WTC11 (cell line): ENCODE results near the gene OMD. TPM values are rescaled to one million over a fixed set of nuclear protein-coding genes. Genes with fewer than 3 reads are reported as not detected.

Source experiments
- ATAC-seq: fragments of 200-7000 bp; cut with Tn5 transposase; 2 replicates; pipeline ENCODE4 v1.10.0; 2021; ENCODE audit warnings: mild to moderate bottlenecking, moderate library complexity
- CTCF ChIA-PET: fragments of 300-600 bp; sonication (Branson Sonifier 250); formaldehyde crosslinking; loops from one replicate; lab custom pipeline; 2021; ENCODE audit warnings: antibody characterized with exemption; lab: Charles Lee
- POLR2A ChIA-PET: fragments of 350-600 bp; sonication (Branson Sonifier 250); formaldehyde crosslinking; loops from one replicate; lab custom pipeline; 2021; ENCODE audit warnings: antibody characterized with exemption; lab: Charles Lee
- DNase-seq: peaks from one replicate; pipeline ENCODE4 v3.0.0; 2021; ENCODE audit warnings: low spot score
- H3K27ac Mint-ChIP-seq: 2 replicates; pipeline ENCODE4 v1.8.0; 2021; ENCODE audit warnings: mixed read lengths
- H3K27me3 Mint-ChIP-seq: 2 replicates; pipeline ENCODE4 v1.8.0; 2021; ENCODE audit warnings: low read depth, mild to moderate bottlenecking, moderate library complexity, mixed read lengths
- H3K36me3 Mint-ChIP-seq: 2 replicates; pipeline ENCODE4 v1.8.0; 2021; ENCODE audit warnings: mixed read lengths
- H3K4me1 Mint-ChIP-seq: 2 replicates; pipeline ENCODE4 v1.8.0; 2022; ENCODE audit warnings: mixed read lengths
- H3K4me3 Mint-ChIP-seq: 2 replicates; pipeline ENCODE4 v1.8.0; 2021; ENCODE audit warnings: mild to moderate bottlenecking, moderate library complexity, mixed read lengths
- H3K9me3 Mint-ChIP-seq: 2 replicates; pipeline ENCODE4 v1.8.0; 2021; ENCODE audit warnings: mixed read lengths
- ATF1 ChIP-seq: sonication (generic); formaldehyde crosslinking; IDR thresholded peaks from 2 replicates; pipeline ENCODE4 v1.8.1; 2023; ENCODE audit warnings: mild to moderate bottlenecking, moderate library complexity, missing genetic modification reagents
- CREM ChIP-seq: sonication (generic); formaldehyde crosslinking; IDR thresholded peaks from 2 replicates; pipeline ENCODE4 v1.8.1; 2022; ENCODE audit warnings: mild to moderate bottlenecking, missing genetic modification reagents, moderate library complexity
- ESRRA ChIP-seq: sonication (generic); formaldehyde crosslinking; IDR thresholded peaks from 2 replicates; pipeline ENCODE4 v1.8.1; 2022; ENCODE audit warnings: mild to moderate bottlenecking, missing genetic modification reagents, borderline replicate concordance
- GABPB1 ChIP-seq: sonication (generic); formaldehyde crosslinking; IDR thresholded peaks from 2 replicates; pipeline ENCODE4 v1.8.1; 2023; ENCODE audit warnings: mild to moderate bottlenecking, missing genetic modification reagents
- IRF2 ChIP-seq: sonication (generic); formaldehyde crosslinking; IDR thresholded peaks from 2 replicates; pipeline ENCODE4 v1.8.0; 2022; ENCODE audit warnings: low read depth, missing genetic modification reagents, borderline replicate concordance
- JAZF1 ChIP-seq: fragments of 250-450 bp; sonication (Bioruptor Pico); IDR thresholded peaks from 2 replicates; pipeline ENCODE4 v1.9.0; 2021; ENCODE audit warnings: moderate library complexity, mild to moderate bottlenecking, inconsistent platforms
- KAT7 ChIP-seq: sonication (generic); formaldehyde crosslinking; IDR thresholded peaks from 2 replicates; pipeline ENCODE4 v1.8.1; 2023; ENCODE audit warnings: missing genetic modification reagents, mild to moderate bottlenecking, borderline replicate concordance
- NFATC4 ChIP-seq: fragments of 250-450 bp; sonication (Bioruptor Pico); IDR thresholded peaks from 2 replicates; pipeline ENCODE4 v1.9.0; 2021; ENCODE audit warnings: mild to moderate bottlenecking
- OVOL2 ChIP-seq: fragments of 250-450 bp; sonication (Bioruptor Pico); IDR thresholded peaks from 2 replicates; pipeline ENCODE4 v1.9.0; 2021; ENCODE audit warnings: mild to moderate bottlenecking, borderline replicate concordance
- PRRX2 ChIP-seq: fragments of 250-450 bp; sonication (Bioruptor Pico); IDR thresholded peaks from 2 replicates; pipeline ENCODE4 v1.8.0; 2021; ENCODE audit warnings: mild to moderate bottlenecking
- ZNF263 ChIP-seq: sonication (generic); formaldehyde crosslinking; IDR thresholded peaks from 2 replicates; pipeline ENCODE4 v1.8.1; 2022; ENCODE audit warnings: low read depth, mild to moderate bottlenecking, moderate library complexity, missing genetic modification reagents
- ZNF396 ChIP-seq: fragments of 250-450 bp; sonication (Bioruptor Pico); IDR thresholded peaks from 2 replicates; pipeline ENCODE4 v1.8.0; 2021; ENCODE audit warnings: mild to moderate bottlenecking, moderate library complexity, borderline replicate concordance
- total RNA-seq: library from RNA; stranded (reverse); gene quantifications from 3 replicates; pipeline ENCODE4 v1.2.3, GENCODE V29; 2021
- TF ChIP-seq, protein P1 (sequence below): sonication (generic); formaldehyde crosslinking; IDR thresholded peaks from 2 replicates; pipeline ENCODE4 v1.8.1; 2022; ENCODE audit warnings: mild to moderate bottlenecking, moderate library complexity, missing genetic modification reagents
- TF ChIP-seq, protein P2 (sequence below): sonication (generic); formaldehyde crosslinking; IDR thresholded peaks from 2 replicates; pipeline ENCODE4 v1.8.0; 2023; ENCODE audit warnings: missing genetic modification reagents, mild to moderate bottlenecking, borderline replicate concordance
- TF ChIP-seq, protein P3 (sequence below): fragments of 250-450 bp; sonication (Bioruptor Pico); IDR thresholded peaks from 2 replicates; pipeline ENCODE4 v1.9.0; 2021; ENCODE audit warnings: mild to moderate bottlenecking
- TF ChIP-seq, protein P4 (sequence below): sonication (generic); formaldehyde crosslinking; IDR thresholded peaks from 2 replicates; pipeline ENCODE4 v1.8.0; 2022; ENCODE audit warnings: mild to moderate bottlenecking, missing genetic modification reagents
- TF ChIP-seq, protein P5 (sequence below): sonication (generic); formaldehyde crosslinking; IDR thresholded peaks from 2 replicates; pipeline ENCODE4 v1.8.1; 2022; ENCODE audit warnings: low read depth, mild to moderate bottlenecking, moderate library complexity, missing genetic modification reagents, borderline replicate concordance
- TF ChIP-seq, protein P6 (sequence below): sonication (generic); formaldehyde crosslinking; IDR thresholded peaks from 2 replicates; pipeline ENCODE4 v1.8.0; 2023; ENCODE audit warnings: missing genetic modification reagents
- TF ChIP-seq, protein P7 (sequence below): sonication (generic); formaldehyde crosslinking; IDR thresholded peaks from 2 replicates; pipeline ENCODE4 v1.8.0; 2022; ENCODE audit warnings: mild to moderate bottlenecking, missing genetic modification reagents
- TF ChIP-seq, protein P8 (sequence below): fragments of 250-450 bp; sonication (Bioruptor Pico); IDR thresholded peaks from 2 replicates; pipeline ENCODE4 v1.9.0; 2021; ENCODE audit warnings: mild to moderate bottlenecking

The OMD gene
- total RNA-seq, 1 experiment from 2014 or later = not detected

DNA sequence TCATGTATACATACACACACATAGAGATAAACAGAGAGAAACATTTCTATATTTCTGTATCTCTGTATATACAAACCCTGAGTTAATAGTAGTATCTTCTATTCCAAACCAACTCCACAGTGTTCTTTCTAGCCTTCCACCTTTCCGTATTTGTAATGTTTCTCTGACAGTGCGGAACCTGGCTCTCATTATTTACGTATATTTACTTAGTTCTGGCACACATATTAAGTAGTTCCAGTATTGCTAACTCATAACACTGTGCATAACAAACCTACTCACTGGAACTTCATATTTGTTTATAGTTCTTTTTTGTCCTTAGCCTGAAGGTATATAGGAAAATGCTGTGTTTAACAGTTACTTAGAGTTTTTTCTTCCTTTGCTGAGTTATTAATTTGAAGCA, 26.4 kb downstream of the OMD start (continued):
- TF ChIP-seq, protein P1, sequence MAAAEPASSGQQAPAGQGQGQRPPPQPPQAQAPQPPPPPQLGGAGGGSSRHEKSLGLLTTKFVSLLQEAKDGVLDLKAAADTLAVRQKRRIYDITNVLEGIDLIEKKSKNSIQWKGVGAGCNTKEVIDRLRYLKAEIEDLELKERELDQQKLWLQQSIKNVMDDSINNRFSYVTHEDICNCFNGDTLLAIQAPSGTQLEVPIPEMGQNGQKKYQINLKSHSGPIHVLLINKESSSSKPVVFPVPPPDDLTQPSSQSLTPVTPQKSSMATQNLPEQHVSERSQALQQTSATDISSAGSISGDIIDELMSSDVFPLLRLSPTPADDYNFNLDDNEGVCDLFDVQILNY (CRISPR knock-in tag) = no peak

DNA sequence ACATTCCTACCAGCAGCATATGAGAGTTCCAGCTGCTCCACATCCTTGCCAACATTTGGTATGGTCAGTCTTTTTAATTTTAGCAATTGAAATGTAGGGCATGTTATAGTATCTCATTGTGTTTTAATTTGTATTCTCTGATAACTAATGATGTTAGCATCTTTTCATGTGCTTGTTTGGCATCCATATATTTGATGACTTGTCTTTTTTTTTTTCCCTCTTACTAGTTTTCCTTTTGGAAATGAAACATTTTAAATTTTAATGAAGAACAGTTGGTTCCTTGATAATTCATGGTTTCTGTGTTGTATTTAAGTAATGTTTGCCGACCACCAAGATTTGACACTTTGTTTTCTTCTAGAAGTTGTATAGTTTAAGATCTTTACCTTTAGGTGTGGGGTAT, 28.7 kb downstream of the OMD start:
- no peak for ATAC-seq
- Mint-ChIP-seq H3K36me3 (peaks cover 7% of the 10 kb centered on the region; the same call in 1 of the 2 replicates), H3K27me3 (no peaks in the 10 kb centered on the region)

DNA sequence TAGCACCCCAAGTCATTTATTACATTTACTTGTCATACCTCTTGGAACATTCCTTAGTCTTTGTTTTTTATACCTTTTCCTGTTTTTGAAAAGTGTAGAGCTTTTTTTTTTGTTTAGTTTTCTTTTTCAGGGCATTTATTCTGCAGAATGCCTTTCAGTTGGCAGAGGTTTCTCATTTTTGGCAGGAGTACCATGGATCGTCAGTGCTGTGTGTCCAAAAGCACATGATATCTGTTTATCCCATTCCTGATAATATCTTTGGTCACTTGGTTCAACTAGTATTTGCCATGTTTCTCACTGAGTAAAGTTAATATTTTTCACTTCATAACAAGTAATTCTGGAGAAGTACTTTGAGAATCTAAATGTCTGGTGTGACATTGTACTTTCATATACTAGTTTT, 30.6 kb downstream of the OMD start:
- no peak overlapping the region for H3K27ac Mint-ChIP-seq
- ATAC-seq (no peak), DNase-seq (no peak)
- H3K36me3 Mint-ChIP-seq = peaks cover 7% of the 10 kb centered on the region; the same call in 1 of the 2 replicates
- H3K9me3 Mint-ChIP-seq = peaks cover 17% of the 10 kb centered on the region
- CTCF ChIA-PET = no interaction called here
- POLR2A ChIA-PET = no interaction called here
- no peaks in the 10 kb centered on the region for H3K4me1 Mint-ChIP-seq
- no peak overlapping the region for H3K4me3 Mint-ChIP-seq
- no peaks in the 10 kb centered on the region for H3K27me3 Mint-ChIP-seq
- TF ChIP-seq OVOL2 (CRISPR knock-in tag) (no peak), IRF2 (CRISPR knock-in tag) (no peak), JAZF1 (CRISPR knock-in tag) (no peak), ZNF396 (no peak), ATF1 (CRISPR knock-in tag) (no peak), CREM (CRISPR knock-in tag) (no peak)
- TF ChIP-seq, protein P2, sequence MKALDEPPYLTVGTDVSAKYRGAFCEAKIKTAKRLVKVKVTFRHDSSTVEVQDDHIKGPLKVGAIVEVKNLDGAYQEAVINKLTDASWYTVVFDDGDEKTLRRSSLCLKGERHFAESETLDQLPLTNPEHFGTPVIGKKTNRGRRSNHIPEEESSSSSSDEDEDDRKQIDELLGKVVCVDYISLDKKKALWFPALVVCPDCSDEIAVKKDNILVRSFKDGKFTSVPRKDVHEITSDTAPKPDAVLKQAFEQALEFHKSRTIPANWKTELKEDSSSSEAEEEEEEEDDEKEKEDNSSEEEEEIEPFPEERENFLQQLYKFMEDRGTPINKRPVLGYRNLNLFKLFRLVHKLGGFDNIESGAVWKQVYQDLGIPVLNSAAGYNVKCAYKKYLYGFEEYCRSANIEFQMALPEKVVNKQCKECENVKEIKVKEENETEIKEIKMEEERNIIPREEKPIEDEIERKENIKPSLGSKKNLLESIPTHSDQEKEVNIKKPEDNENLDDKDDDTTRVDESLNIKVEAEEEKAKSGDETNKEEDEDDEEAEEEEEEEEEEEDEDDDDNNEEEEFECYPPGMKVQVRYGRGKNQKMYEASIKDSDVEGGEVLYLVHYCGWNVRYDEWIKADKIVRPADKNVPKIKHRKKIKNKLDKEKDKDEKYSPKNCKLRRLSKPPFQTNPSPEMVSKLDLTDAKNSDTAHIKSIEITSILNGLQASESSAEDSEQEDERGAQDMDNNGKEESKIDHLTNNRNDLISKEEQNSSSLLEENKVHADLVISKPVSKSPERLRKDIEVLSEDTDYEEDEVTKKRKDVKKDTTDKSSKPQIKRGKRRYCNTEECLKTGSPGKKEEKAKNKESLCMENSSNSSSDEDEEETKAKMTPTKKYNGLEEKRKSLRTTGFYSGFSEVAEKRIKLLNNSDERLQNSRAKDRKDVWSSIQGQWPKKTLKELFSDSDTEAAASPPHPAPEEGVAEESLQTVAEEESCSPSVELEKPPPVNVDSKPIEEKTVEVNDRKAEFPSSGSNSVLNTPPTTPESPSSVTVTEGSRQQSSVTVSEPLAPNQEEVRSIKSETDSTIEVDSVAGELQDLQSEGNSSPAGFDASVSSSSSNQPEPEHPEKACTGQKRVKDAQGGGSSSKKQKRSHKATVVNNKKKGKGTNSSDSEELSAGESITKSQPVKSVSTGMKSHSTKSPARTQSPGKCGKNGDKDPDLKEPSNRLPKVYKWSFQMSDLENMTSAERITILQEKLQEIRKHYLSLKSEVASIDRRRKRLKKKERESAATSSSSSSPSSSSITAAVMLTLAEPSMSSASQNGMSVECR (CRISPR knock-in tag) = no peak
- TF ChIP-seq, protein P3, sequence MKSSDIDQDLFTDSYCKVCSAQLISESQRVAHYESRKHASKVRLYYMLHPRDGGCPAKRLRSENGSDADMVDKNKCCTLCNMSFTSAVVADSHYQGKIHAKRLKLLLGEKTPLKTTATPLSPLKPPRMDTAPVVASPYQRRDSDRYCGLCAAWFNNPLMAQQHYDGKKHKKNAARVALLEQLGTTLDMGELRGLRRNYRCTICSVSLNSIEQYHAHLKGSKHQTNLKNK (CRISPR knock-in tag) = no peak
- TF ChIP-seq, protein P4, sequence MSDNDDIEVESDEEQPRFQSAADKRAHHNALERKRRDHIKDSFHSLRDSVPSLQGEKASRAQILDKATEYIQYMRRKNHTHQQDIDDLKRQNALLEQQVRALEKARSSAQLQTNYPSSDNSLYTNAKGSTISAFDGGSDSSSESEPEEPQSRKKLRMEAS (CRISPR knock-in tag) = no peak

More for the DNA sequence above, 28.7 kb downstream of the OMD start:
- Mint-ChIP-seq H3K4me3 (no peak overlapping the region), H3K9me3 (peaks cover 17% of the 10 kb centered on the region), H3K27ac (no peak overlapping the region), H3K4me1 (no peaks in the 10 kb centered on the region)
- CTCF ChIA-PET = no interaction called here
- DNase-seq = no peak
- POLR2A ChIA-PET = no interaction called here
- TF ChIP-seq, protein P5, sequence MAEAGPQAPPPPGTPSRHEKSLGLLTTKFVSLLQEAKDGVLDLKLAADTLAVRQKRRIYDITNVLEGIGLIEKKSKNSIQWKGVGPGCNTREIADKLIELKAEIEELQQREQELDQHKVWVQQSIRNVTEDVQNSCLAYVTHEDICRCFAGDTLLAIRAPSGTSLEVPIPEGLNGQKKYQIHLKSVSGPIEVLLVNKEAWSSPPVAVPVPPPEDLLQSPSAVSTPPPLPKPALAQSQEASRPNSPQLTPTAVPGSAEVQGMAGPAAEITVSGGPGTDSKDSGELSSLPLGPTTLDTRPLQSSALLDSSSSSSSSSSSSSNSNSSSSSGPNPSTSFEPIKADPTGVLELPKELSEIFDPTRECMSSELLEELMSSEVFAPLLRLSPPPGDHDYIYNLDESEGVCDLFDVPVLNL (CRISPR knock-in tag) = no peak
- TF ChIP-seq ESRRA = no peak
- TF ChIP-seq ZNF263 (CRISPR knock-in tag) = no peak
- TF ChIP-seq ATF1 (CRISPR knock-in tag) = no peak
- no peak for TF ChIP-seq NFATC4 (CRISPR knock-in tag)
- no peak for TF ChIP-seq PRRX2
- TF ChIP-seq GABPB1 (CRISPR knock-in tag) = no peak
- TF ChIP-seq, protein P6, sequence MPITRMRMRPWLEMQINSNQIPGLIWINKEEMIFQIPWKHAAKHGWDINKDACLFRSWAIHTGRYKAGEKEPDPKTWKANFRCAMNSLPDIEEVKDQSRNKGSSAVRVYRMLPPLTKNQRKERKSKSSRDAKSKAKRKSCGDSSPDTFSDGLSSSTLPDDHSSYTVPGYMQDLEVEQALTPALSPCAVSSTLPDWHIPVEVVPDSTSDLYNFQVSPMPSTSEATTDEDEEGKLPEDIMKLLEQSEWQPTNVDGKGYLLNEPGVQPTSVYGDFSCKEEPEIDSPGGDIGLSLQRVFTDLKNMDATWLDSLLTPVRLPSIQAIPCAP (CRISPR knock-in tag) = no peak
- TF ChIP-seq, protein P7, sequence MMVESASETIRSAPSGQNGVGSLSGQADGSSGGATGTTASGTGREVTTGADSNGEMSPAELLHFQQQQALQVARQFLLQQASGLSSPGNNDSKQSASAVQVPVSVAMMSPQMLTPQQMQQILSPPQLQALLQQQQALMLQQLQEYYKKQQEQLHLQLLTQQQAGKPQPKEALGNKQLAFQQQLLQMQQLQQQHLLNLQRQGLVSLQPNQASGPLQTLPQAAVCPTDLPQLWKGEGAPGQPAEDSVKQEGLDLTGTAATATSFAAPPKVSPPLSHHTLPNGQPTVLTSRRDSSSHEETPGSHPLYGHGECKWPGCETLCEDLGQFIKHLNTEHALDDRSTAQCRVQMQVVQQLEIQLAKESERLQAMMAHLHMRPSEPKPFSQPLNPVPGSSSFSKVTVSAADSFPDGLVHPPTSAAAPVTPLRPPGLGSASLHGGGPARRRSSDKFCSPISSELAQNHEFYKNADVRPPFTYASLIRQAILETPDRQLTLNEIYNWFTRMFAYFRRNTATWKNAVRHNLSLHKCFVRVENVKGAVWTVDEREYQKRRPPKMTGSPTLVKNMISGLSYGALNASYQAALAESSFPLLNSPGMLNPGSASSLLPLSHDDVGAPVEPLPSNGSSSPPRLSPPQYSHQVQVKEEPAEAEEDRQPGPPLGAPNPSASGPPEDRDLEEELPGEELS = no peak
- TF ChIP-seq, protein P8, sequence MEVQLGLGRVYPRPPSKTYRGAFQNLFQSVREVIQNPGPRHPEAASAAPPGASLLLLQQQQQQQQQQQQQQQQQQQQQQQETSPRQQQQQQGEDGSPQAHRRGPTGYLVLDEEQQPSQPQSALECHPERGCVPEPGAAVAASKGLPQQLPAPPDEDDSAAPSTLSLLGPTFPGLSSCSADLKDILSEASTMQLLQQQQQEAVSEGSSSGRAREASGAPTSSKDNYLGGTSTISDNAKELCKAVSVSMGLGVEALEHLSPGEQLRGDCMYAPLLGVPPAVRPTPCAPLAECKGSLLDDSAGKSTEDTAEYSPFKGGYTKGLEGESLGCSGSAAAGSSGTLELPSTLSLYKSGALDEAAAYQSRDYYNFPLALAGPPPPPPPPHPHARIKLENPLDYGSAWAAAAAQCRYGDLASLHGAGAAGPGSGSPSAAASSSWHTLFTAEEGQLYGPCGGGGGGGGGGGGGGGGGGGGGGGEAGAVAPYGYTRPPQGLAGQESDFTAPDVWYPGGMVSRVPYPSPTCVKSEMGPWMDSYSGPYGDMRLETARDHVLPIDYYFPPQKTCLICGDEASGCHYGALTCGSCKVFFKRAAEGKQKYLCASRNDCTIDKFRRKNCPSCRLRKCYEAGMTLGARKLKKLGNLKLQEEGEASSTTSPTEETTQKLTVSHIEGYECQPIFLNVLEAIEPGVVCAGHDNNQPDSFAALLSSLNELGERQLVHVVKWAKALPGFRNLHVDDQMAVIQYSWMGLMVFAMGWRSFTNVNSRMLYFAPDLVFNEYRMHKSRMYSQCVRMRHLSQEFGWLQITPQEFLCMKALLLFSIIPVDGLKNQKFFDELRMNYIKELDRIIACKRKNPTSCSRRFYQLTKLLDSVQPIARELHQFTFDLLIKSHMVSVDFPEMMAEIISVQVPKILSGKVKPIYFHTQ (CRISPR knock-in tag) = no peak
- TF ChIP-seq KAT7 (CRISPR knock-in tag) = no peak
